ENCODE results near the gene APOBEC3G.

APOBEC3G gene

GRCh38 chr22:39128508-39128907 is 51.4 kb downstream of the APOBEC3G start:
- FAIRE-seq: no peak

GRCh38 chr22:39129081-39129480 is 52.0 kb downstream of the APOBEC3G start:
- no peak for FAIRE-seq

DNA sequence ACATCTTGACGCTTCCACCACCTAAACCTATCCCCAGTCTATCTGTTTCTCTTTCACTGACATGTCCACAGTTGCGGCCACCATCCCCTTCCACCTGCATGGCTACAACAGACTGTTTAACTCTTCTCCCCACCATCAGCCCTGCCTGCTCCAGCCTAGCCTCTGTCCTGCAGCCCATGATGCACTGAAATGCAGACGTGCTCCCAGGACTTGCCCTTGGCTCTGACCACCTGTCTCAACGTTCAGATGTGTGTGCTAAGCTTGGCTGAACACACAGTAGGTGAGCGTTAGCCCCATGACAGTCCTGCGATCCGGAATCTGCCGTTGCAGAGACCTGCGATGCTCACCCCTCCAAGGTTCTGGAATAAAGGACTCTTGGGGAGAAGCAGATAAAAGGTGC is 52.7 kb downstream of the APOBEC3G start:
- no peak for FAIRE-seq

GRCh38 chr22:39130152-39130704 is 53.2 kb downstream of the APOBEC3G start:
- no peak for FAIRE-seq

- no peak for FAIRE-seq
Measured at GRCh38 chr22:39130892-39131855, 54.1 kb downstream of the APOBEC3G start.

DNA sequence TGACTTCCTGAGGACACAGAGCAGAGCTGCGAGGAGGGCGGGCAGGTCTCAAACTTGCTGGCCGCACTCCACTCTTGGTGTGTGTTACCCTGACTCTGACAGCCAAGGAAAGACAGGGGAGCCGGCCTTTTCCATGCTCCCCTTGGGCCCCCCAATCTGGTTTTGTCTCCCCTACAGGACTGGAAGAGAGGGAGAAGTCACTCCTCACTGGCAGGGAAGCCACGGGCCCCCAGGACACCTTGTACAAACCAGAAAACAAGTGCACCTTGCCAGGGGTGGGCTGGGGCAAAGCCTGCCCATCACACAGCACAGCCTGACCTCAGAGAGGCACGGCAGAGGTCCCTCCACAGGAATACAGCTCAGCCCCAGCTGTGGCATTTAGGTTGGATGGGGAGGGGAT is 55.2 kb downstream of the APOBEC3G start:
- no peak for FAIRE-seq

- no peak for FAIRE-seq
Measured at GRCh38 chr22:39132871-39133524, 55.9 kb downstream of the APOBEC3G start.

- no peak for FAIRE-seq
Measured at GRCh38 chr22:39133871-39134270, 56.8 kb downstream of the APOBEC3G start.

DNA sequence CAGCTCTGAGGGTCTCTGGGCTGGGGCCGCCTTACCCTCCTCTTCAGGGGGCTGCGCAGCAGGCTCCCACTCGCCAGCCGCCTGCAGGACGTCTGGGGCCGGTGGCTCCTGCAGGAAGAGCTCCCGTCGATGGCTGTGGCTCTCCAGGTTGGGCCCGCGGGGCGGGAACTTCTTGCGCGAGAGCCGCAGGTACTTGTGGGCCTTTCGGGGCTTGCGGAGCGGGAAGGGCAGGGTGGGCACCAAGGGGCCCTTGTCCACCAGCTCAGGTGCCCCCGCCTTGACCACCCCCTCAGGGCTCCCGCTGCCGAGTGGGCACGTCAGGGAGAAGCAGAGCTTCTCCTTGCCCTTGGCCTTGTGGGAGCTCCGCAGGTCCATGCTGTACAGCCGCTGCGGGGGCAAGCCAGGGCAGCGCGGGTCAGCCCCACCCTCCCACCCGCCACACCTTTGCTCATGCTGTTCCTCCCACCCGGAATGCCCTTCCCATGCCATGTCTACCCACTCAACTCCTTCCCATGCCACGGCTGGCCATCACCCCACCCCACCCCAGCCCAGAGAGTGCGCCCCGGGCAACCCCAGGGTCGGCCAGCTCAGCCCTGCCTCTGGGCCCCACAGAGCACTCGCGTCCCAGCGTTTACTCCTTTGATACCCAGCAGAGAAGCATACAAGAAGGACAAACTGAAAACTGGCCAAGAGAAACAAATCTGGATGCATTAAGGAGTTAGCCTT is 57.5 kb downstream of the APOBEC3G start:
- no peak for FAIRE-seq

GRCh38 chr22:39135092-39135896 is 58.2 kb downstream of the APOBEC3G start:
- no peak for FAIRE-seq

DNA sequence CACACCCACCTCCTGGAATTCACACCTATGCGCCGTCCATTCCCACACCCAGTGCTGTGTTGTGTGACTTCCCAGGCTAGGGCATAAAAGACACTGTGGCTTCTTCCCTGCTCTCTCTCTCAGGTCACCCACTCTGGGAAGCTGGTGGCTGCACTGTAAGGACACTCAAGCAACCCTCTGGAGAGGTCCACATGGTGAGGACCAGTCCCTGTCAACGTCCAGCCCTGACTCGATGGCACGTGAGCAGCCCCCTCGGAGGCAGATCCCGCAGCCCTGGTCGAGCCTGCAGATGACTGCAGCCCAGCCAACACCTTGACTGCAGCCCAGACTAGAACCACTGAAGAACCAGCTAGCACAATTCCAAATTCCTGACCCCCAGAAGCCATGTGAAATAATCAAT is 59.2 kb downstream of the APOBEC3G start:
- FAIRE-seq: no peak

Data from TTC549 (cell line).